GM21786 (cell line): Measurements from ENCODE around the gene COMMD1.
"Not testable (repeated sequence)": the region's sequence is repeated elsewhere in the genome, so short reads cannot be mapped to it uniquely, and the experiment has no call there.

Experiments
- ATAC-seq: cut with Tn5 transposase; IDR thresholded peaks from one replicate; pipeline ENCODE4 v1.9.1; 2021; ENCODE audit not compliant: unreplicated experiment

The COMMD1 gene

DNA sequence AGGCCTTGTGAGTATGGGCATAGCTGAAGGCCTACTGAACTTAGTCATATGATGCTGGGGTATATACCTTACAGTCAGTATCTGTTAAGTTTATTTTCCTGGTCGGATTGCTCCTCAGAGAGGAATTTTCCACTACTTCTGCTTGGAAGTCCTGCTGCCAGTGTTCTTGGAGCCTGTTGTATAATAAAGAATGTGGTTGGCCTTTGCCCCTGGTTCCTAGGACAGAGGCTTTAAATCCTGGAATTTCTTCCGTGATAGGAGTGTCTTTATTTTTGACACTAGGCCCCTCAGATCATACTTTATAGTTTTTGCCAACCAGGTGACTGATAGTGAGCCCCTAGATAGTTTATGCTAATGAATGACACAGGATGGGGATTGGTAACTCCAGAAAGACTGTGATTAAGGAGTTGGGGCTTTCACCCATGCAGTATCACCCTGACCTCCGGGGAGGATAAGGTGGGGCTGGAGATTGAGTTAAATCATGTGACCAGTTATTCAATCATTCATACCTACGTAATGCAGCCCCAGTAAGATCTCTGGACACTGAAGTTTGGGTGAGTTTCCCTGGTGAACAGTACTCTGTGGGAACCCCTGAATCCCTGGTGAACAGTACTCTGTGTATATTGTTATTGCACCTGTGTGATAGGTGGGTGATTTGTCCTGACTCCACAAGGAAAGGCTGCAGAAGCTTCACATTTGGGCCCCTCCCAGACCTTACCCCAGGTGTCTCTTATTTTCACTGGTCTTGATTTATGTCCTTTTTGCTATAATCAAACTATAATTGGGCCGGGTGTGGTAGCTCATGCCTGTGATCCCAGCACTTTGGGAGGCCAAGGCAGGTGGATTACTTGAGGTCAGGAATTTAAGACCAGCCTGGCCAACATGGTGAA is 56.9 kb downstream of the COMMD1 start:
- ATAC-seq, result no peak

DNA sequence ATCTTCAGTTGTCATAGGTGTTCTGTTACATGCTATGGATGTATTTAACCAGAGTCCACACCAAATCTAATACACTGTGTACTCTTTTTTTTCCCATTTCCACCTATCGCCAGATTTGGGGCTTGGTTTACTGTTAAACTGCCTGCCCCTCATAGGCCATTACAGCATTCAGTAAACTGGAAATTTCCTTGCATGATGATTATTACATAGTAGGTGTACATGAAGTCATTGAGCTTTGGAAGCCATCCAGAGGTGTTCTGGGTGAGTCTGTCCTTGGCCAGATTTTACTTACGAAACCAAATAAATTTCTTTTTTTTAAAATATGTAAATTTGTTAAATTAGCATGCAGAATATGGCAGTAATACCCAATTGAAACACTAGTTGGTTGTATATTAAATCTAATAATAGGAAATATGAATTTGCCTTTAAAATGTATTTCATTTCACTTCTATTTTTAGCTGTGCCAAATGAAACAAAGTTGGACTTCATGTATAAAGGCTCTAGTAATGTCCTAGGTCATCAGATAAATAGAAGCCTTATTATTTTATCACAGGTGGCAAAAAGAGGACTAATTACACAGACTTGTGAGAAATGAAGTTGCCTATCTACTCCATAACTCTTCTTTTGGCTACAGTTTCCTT is 60.7 kb downstream of the COMMD1 start:
- no peak for ATAC-seq

DNA sequence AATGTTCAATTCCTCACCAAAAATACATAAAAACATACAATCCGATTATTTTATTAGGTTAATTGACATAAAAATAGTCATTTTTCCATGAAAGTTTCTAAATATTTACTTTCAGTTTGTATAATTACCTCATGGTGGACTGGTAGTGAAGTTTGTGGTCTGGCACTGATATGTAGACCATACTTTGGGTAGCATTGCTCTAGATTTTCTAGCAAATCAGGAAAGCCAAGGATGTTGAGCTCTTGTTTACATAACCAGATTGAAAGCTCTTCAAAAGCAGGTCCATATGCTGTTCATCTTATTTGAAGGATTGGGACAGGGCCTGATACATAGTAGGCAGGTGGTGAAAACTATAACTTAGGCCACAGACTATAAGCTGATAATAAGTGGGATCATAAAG is 61.8 kb downstream of the COMMD1 start:
- no peak for ATAC-seq

DNA sequence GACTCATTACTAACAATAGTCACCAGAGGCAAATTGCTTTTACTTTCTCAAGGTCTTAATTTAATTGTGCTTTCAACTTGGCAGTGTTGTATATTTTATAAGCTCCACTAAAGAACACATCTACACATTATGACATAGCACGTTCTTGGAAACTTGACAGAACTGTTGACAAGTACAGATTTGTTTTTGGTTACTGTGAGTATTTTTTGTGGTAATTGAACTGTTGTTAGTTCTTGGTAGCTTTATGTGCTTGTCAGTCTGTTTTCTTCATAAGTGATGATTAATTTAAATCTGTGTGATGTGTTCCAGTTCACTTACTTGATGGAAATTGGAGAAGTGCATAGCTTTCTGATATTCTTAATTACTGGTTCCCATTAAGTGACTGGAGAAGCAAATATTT is 63.9 kb downstream of the COMMD1 start:
- no peak for ATAC-seq

DNA sequence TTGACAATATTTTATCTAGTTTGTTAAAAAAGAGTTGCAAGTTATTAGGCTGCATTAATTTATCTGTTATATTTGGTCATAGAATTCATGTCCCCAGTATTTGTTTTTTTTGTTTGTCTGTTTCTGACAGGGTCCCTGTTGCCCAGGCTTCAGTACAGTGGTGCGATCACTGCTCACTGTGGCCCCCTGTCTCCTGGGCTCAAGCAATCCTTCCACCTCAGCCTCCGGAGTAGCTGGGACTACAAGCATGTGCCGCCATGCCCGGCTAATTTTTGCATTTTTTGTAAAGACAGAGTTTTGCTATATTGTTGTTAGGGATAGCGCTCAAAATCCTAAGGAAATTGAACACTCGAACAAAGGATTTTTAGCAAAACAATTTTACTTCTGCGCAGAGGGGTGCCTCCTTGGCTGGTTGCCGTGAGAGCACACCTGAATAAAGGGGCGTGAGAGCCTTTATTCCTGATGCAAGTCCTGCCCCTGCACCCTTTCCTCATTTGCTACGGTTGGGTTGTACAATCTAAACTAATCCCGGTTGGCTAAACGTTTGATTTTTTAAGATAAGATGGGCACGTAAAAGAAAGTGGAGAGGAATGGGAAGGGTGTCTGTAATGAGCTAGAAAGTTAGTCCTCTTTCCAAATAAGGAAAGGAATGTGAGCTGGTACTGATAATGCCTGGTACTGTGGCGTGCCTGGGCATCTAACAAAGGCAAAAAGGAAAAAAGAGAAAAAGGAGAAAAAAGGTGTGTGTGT is 65.5 kb downstream of the COMMD1 start:
- ATAC-seq, result no peak

DNA sequence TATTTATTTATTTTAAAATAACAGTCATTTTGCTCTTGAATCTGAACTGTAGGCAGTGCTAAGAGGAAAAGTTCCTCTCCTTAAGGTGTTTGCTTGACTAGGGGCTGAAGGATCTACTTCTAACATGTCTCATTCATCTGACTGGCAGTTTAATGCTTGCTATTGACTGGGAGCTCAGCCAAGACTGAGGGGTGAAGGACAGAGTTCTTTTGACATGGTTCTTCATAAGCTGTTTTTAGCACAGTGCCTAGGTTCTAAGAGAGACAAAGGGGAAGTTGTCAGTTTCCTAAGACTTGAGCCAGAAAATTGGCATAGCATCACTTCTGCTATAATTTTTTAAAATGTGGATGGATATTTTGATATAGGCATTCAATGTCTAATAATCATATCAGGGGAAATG is 73.0 kb downstream of the COMMD1 start:
- ATAC-seq, result no peak

DNA sequence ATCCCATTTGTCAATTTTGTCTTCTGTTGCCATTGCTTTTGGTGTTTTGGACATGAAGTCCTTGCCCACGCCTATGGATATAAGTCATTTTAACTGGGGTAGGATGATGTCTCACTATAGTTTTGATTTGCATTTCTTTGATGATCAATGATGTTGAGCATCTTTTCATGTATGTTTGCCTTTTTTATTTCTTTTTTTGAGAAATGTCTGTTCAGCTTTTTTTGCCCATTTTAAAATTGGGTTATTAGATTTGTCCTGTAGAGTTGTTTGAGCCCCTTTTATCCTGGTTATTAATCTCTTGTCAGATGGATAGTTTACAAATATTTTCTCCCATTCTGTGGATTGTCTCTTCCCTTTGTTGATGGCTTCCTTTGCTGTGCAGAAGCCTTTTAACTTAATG is 75.3 kb downstream of the COMMD1 start:
- ATAC-seq, result no peak

DNA sequence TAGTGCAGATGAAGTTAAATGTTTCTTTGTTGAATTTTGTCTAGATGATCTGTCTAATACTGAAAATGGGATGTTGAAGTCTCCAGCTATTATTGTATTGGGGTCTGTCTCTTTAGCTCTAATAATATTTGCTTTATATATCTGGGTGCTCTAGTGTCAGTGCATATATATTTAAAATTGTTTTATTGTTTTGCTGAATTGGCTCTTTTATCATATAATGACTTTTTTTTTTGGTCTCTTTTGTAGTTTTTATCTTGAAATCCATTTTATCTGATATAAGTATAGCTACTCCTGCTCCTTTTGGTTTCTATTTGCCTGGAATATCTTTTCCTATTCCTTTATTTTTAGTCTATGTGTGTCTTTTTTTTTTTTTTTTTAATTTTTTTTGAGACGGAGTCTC is 79.2 kb downstream of the COMMD1 start:
- no peak for ATAC-seq

DNA sequence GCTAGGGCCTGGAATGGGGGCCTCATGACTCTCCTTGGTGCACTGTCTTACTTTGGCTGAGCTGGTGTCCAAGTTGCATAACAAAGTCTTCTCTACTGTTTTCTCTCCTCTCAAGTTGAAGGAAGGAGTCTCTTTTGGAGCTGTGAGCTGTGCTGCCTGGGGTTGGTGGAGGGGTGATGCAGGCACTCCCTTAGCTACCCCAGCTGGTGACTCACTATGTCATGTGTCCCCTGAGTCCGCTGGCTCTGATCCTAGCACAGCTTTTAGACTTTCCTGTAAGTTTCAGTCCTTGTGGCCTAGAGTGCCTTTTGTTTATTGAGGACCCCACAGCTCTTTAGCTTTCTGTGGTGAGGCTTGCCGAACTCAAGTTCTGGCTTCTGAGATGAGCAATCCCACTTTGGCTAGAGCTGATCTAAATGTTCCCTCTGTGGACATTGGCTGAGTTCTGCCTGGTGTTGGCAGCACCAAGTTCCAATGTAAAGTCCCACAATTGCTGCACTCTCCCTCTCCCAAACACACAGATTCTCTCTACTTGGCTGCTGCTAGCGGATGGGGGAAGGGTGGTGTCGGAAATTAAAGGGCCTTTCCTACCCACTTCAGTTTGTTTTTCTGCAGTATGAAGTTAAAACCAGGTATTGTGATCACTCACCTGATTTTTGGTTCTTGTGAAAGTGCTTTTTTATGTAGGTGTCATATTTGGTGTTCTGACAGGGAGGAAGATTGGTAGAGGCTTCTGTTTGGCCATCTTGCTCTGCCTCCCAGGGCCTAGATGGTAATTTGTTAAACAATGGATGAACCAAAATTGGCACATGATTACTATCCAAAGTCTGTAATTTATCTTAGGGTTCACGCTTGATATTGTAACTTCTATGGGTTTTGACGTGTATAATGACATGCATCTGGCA is 83.2 kb downstream of the COMMD1 start:
- no peak for ATAC-seq

DNA sequence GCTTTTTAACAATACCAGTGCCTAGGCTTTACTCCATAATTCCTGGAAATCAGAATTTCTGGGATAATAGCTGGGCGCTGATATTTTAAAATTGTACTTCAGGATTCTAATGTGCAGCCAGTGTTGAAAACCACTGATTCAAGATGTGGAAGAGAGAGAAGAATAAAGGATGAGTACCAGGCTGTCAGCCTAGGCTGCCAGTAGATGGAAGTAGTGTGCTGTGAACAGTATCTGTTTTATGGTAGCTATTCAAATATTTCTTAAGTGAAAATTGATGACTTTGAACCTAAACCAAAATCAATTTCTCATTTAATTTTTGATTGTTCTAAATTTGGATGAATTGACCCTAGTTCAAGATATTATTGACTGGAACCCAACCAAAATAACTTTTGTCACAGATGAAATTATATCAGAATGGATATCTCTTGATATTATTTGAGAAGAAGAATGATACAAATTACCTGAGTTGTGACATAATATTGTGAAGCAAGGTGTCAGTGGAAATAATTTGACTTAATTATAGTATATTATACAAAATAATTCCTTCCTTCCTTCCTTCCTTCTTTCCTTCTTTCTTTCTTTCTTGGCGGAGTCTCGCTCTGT is 88.0 kb downstream of the COMMD1 start:
- no peak for ATAC-seq

DNA sequence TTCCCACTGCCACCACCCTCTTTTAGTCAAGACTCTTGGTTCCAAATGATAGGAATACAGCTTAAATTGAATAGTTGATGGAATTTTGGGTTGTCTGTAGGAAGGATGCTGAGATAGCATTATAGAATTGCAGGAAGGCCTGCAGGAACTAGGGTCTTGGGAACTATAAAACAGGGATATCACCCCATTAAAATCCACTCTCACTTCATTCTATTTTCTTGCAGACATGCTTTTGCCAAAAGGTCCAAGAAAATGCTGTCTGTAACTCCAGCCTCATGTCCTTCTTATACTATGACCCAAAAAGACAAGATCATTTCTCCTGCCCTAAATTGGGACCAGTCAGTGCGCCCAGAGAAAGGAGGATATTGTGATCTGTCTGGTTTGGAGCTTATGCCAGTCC is 89.1 kb downstream of the COMMD1 start:
- no peak for ATAC-seq

DNA sequence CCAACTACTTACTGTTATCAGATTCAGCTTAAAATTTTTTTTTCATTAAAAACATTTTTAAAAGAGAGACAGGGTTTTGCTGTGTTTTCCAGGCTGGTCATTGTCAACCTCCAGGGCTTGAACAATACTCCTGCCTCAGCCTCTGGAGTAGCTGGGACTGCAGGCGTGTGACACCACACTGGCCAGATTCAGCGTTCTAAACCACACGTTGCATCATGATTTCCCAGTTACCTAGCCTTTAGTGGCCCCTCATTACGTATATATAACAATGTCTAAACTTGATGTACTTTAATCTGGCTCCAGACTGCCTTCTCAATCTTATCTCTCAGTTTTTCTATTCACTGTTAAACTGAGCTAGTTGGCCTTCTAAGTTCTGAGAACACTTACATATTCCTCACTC is 89.6 kb downstream of the COMMD1 start:
- no peak for ATAC-seq

DNA sequence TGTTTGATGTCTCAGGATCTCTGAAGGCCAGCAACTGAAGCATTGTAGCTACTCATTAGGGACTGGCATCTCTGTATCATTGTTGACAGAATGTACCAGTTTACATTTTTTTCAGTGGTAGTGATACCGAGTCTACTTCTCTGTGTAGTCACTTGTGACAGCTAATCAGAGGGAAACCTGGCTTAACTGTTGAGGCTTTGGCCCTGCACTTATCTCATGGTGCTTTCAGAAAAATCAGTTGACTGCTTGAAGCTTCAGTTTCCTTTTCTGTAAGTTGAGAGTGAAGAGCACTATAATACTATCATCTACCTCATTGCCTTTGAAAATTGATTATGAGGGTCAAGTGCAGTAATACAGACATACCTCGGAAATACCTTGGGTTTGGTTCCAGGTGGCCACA is 90.0 kb downstream of the COMMD1 start:
- peak; percentile 83 for ATAC-seq

DNA sequence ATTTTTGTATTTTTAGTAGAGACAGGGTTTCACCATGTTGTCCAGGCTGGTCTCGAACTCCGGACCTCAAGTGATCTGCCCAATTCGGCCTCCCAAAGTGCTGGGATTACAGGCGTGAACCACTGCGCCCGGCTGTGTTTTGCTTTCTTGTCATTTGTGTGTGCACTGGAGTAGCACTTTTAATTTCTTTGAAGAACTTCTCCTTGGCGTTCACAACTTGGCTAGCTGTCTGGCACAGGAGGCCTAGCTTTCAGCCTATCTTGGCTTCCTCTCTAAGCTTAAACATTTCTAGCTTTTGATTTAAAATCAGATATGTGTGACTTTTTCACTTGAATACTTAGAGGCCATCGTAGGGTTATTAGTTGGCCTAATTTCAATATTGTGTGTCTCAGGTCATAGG is 93.0 kb downstream of the COMMD1 start:
- ATAC-seq, result no peak

DNA sequence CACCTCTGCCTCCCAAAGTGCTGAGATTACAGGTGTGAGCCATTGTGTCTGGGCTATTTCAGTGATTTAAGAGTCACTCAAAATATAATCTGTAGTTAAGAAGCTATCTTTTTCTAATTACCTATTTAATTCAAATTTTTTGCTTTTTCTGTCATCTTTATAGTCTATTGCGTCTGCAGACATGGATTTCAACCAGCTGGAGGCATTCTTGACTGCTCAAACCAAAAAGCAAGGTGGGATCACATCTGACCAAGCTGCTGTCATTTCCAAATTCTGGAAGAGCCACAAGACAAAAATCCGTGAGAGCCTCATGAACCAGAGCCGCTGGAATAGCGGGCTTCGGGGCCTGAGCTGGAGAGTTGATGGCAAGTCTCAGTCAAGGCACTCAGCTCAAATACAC is 95.1 kb downstream of the COMMD1 start:
- ATAC-seq, result no peak

DNA sequence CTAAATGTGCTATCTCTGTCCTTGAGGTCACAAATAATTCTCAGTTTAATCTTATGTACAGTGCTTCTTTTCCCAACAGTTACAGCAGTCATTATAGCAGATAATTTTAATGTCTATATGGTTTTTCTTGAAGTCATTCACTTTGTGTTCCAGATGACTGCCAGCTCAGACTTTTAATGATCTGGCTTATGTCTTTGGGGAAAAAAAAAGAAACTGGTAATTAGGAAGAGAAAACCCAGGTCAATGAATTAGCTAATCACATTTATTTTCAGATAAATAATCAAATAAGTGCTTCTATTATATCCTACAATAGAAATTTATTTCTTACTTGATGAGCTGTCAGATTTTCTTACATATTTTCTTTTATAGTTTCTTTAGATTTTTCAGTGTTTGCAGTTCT is 96.0 kb downstream of the COMMD1 start:
- ATAC-seq, result no peak

DNA sequence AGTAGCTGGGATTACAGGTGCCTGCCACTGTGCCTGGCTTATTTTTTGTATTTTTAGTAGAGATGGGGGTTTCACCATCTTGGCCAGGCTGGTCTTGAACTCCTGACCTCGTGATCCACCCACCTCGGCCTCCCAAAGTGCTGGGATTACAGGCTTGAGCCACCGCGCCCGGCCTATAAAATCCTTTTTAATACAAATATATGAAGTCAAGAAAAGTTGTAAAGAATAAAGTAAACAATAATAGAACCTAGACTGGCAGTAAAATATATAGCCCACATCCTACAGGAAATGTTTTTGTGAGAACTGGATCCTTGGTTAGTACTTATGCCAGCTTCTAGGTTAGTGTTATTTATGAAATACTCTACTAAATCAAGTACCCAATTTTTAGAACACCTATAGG is 99.0 kb downstream of the COMMD1 start:
- ATAC-seq, result not testable (repeated sequence)

DNA sequence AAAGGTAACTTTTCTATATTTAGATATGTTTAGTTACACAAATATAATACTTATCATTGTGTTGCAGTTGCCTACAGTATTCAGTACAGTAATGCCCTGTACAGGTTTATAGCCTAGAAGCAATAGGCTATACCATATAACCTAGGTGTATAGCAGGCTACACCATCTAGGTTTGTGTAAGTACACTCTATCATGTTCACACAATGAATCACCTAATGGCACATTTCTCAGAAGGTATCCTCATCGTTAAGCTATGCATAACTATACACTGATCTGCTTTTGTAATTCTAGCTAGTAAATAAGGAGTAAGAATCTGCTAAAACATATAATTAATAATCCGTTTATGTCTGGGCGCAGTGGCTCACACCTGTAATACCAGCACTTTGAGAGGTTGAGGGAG is 102.1 kb downstream of the COMMD1 start:
- no peak for ATAC-seq

DNA sequence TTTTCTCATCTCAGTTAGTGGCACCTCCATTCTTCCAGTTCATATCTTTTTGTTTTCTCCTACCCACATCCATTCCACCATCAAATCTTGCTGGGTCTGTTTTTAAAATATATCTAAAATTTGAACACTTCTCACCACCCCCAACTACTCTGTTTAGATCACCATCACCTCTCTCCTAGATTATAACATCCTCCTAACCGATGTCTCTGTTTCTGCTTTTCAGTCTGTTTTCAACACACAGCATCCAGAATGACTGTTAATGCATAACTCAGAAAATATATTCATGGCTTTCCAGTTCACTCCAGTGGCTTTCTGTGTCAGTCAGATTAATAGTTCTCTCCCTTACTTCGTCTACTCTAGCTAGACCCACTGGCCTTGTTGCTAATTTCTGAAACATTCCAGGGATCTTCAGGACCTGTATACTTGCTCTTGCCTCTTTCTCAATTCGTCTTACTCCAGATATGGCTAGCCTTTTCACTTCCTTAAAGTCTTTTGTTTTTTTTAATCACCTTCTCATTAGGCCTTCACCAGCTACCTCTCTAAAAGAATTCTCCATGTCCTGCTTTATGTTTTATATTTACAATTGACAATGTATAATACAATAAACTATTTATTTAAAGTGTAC is 105.3 kb downstream of the COMMD1 start:
- ATAC-seq, result peak; percentile 56

DNA sequence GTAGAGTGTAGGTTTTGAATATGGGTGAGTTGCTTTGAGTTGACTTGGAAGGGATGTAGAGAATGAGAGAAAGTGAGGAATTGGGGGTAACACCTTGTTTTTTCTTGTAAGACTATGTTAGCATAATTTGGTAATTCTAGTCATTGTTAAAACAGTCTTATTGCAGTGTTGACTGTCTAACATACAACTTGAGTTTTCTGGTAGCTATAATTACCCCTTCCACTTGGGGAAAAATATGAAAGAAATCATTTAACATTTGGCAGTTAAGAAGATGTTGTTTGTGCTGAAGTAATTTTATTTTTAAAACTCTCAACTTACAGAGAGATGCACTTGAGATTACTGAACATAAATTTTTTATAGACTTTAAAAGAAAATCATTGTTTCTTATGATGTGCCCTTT is 108.2 kb downstream of the COMMD1 start:
- ATAC-seq, result no peak
